CMK (cell line): ENCODE data around the gene SEL1L3.

Source experiments
- DNase-seq: peaks from one replicate; pipeline ENCODE4 v3.0.0-alpha.2; 2010; ENCODE audit warnings: low read depth

SEL1L3 gene

GRCh38 chr4:25847329-25847728, 15.5 kb downstream of the SEL1L3 start:
- DNase-seq, result no peak

- no peak for DNase-seq
These were observed 16.7 kb downstream of the SEL1L3 start for GRCh38 chr4:25845841-25846653.

DNA sequence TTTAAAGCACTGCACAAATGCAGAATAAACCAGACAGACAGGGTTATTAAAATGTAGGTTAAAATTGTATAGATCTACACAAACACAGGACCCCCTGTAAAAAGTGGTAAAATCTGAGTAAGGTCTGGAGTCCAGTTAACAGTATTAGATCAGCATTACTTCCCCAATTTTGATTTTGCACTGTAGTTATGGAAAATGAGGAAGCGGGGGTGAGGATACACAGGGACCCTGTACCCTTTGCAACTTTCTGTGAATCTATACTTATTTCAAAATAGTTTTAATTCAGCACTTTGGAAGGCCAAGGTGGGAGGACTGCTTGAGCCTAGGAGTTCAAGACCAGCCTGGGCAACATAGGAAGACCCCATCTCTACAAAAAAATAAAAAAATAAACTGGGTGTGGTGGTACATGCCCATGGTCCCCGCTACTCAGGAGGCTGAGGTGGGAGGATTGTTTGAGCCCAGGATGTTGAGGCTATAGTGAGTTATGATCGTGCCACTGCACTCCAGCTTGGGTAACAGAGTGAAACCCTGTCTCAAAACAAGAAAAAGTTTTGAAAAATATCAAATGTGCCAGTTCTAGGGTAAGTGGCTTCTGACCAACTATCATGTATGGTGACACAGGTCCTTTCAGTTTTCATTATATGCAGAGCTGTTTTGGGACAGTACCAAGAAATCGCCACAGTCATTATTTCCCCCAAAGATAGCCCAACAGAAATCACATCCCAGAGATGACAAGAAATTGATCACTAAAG, 17.7 kb downstream of the SEL1L3 start:
- DNase-seq, result no peak

GRCh38 chr4:25843340-25844097, 19.3 kb downstream of the SEL1L3 start:
- no peak for DNase-seq

DNA sequence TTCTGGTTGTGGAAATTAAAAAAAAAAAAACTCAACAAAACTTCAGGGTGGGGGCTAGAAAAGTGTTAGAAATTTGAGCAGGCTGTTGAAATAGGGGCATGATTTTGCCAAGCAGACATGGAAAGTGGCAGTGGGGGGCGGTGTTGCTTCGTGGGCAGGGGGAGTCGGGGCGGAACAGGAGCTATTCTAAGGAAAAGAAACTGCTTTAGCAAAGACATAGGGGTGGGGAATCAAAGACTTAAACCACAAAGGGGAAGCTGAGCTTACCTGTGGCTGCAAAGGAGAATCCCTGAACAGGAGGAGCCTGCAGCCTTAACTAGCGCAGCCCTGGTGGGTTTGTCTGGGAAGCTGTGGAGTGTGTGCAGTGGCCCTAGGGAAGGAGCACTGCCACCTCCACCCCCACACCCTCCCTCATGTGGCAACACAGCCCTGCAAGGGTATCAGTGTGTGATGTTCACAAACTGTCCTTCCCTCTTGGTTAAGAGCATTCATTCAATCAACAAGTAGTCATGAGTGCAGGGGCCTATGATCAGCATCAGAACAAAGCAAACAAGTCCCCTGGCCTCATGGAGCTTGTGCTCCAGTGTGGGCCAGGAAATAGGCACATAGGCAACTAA, 20.5 kb downstream of the SEL1L3 start:
- DNase-seq, result no peak

DNA sequence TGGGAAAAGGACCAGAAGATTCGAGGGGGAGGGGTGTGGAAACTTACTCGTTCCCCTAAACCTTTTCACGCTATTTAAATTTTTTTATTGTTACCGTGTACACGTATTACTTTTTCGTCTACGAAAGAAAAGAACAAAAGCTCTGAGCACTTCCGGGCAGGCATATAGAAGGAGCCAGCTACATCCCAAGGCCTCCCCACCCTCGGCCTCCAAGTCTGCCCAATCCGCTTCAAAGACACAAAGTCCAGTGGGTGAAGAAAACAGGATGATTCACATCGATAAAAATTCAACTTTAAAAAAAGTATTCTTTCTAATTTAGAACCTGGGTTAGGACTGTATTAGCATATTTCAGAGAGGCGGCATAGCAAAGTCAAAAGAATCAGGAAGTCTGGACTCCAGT, 23.1 kb downstream of the SEL1L3 start:
- DNase-seq, result no peak

- no peak for DNase-seq
These were observed 23.6 kb downstream of the SEL1L3 start for GRCh38 chr4:25839233-25839632.

DNA sequence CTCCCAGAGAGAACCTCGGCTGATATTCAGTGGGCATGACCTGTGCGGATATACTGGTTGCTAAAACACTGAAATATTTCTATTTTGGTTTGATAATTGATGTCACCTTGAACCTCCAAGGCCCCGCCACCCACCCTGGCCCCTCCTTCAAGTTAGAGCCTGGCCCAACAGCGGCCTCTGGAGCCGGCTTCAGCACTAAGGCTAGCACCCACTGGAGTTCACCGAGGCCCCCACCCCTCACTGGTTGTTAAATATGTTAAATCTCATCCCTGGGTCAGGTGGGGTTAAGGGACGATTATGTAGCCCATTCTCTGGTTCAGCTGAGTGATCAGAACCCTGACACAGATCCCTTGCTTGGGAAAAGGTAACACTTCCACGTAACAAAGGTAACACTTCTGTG, 24.3 kb downstream of the SEL1L3 start:
- DNase-seq, result no peak

- no peak for DNase-seq
These were observed 25.7 kb downstream of the SEL1L3 start for GRCh38 chr4:25837107-25837506.

- no peak for DNase-seq
These were observed 27.4 kb downstream of the SEL1L3 start for GRCh38 chr4:25835384-25835783.

DNA sequence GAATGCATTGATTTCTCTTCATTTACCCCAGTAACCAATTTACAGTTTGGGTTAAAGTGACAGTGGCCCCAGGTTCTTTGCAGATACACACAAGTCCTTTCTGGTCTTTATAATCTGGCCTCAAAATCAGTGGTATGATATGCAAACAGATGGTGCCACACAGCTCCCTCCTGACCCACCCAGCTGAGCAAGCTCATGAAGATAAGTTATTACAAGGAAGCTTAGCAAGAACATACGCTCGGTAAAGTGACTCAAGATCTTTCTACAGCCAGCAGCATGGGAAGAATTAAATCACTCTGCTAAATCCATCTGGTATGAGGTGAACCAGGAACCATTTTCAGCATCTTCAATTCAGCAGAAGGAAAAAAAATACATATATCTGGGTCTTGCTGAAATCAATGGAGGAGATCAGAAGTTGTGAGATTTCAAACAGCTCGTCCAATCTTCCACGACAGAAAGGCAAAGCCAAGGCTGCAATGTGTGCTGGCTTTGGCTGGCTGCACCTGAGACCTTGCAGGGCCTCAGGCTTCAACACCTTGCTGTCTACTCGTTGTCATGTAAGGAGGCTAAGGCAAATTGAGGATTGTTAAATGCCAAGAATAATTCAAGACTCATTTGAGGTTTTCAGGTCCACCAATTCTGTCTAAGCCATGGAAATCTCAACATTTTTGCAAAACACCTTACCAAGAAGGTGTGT, 28.2 kb downstream of the SEL1L3 start:
- DNase-seq, result no peak

DNA sequence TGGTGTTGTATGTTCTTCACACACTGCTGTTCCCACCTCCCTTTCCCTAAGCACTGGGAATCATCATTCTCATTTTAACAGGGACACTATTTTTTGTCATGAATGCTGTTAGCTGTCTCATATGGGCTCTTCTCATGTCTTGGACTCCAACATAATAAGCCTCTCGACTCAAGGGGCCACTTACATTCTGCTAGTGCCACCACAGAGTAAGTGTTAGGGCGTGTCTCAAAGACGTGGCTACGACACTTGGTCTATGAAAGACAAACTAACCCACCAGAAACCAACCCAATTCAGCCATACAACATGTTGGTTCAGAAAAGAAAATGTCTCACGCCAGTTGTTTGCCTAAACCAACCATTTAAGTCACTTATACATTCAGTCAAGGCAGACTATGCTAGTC, 32.2 kb downstream of the SEL1L3 start:
- DNase-seq, result no peak

DNA sequence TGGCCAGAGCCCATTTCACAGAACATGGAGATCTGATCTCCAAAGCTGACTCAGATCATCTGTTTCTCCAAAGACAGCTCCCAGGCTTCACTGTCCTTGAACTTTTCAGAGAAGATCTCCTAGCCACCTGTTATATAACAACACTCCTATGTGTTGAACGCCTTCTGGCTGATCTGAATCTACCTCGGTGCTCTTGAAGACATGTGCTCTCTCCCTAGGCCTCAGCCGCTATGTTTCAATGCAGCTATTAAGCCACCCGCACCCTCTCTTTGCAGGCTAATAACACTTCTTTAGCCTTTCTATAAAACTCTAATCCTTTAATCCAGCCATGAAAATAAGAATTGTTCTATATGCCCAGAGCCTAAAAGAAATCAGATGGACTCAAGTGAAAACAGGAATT, 34.9 kb downstream of the SEL1L3 start:
- no peak for DNase-seq

DNA sequence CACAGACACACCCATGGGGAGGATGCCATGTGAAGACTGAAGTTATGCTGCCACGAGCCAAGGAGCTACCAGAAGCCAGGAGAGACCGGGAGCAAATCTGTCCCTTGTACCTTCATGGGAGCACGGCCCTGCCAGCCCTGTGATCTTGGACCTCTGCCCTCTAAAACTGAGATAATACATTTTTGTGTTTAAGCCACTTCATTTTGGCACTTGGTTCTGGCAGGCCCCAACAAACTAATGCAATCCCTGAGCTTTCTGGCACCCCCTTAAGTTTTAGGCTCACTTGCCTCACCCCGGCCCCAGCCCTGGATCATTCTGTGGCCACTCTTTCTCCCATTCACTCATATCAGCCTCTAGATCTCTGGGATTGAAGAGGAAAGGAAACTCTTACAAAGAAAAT, 35.4 kb downstream of the SEL1L3 start:
- DNase-seq, result no peak

DNA sequence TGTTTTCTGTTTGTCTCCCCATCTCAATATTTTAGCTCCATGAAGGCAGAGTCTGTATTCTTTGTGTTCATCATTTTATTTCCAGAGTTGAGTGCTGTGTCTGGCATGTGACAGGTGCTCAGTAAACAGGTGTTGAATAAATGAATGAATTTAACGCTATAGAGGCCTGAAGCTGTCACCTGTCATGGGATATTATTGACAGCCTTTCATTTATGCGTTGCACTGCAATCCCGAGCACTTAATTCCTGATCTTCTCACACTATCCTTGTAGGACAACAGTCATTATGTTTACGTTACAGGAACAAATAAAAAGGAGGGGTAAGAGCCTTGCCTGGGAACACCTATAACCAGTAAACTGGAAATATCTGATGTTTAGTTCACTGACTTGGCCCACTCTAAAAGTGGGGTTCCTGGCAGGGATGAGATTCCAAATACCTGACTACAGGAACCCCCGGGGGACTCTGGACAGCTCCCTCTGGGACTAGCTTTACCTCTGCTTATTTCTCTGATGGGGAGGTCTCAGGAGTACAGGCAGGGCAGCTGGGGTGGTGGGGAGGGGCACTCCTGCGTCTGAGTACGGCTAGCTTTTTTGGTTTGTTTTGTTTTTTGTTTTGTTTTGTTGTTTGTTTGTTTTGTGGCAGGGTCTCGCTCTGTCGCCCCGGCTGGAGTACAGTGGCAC, 36.6 kb downstream of the SEL1L3 start:
- DNase-seq, result no peak

DNA sequence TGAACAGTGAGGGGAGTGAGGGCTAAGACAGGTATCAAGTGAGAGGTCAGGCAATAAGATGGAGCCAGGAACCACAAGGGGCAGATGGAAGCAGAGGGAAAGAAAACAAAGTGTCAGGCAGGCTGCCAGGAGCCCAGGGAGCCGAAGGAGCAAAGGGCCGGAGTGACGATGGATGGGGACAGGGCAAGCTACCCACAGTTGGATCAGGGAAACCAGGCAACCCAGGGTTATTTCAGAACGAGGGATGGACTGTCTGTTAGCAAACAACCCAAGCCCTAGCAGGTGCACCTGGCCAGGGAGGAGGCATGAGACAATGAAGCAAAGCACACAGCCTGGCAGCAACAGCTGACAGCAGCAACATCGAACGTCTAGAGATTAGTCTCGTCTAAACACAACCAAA, 39.2 kb downstream of the SEL1L3 start:
- no peak for DNase-seq

GRCh38 chr4:25821899-25822298, 40.9 kb downstream of the SEL1L3 start:
- DNase-seq, result no peak

- no peak for DNase-seq
These were observed 41.5 kb downstream of the SEL1L3 start for GRCh38 chr4:25821267-25821666.

GRCh38 chr4:25818876-25819275, 43.9 kb downstream of the SEL1L3 start:
- DNase-seq, result no peak

- no peak for DNase-seq
These were observed 44.4 kb downstream of the SEL1L3 start for GRCh38 chr4:25818371-25818871.
